ENCODE results near the gene APLN.
A peak's percentile ranks its signal among the peaks of the same experiment; 100 is the strongest.

The APLN gene, protein sequence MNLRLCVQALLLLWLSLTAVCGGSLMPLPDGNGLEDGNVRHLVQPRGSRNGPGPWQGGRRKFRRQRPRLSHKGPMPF

DNA sequence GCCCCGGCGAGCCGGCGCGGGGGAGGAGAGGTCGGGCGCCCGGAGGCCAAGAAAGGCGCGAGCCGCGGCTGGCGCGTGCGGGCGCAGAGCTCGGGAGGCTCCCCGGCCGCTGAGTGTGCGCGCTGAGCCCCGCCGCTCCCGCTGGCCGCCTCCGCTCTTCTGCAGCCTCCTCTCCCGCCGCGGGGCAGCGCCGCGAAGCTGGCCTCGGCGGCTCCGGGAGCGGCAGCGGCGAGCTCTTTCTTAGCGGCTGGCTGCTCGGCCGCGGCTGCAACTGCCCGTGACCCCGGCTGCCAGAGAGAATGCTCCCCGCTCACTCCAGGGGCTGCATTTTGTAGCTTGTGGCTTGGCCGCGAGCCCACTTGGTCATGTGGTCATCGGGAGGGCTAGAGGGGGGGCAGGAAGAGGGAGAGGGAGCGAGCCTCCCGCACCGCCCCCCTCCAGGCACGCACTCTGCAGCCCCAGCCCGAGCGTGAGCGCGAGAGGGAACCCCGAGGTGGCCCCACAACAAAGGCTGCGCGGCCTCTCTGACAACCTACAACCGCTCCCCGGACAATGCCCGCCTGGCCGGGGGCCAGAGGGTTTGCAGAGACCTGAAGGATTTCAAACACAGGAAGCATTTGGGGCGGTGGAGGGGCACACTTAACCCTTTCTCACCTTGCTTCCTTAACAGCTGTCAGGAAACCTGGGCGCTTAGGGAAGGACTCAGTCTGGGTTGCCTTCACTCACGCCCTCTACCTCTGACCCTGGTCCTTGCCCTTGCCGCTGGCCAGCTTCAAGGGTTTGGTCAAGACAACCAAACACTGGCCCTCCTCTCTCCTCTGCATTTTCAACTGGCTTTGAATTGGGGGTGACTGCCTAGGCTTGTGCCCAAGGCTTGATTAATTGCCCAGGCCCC is at the start of gene APLN:
Gene APLN, minus strand, starts transcription at position 305 of the 895 bp plus-strand sequence. CDS start 326 bp downstream, outside the sequence.
- peak within 1 kb of the TSS; percentile 50 for H3K4me3 ChIP-seq (replicated peaks; ENCODE audit: low read depth, low read length)
- no peak for DNase-seq (ENCODE audit: extremely low read depth, low read depth)
- no peak for TF ChIP-seq CTCF (IDR thresholded peaks at IDR 0.05; ENCODE audit: low read depth, low read length, missing control alignments)

- no peak for TF ChIP-seq CTCF (IDR thresholded peaks at IDR 0.05; ENCODE audit: low read depth, low read length, missing control alignments)
- no peak overlapping the region for H3K4me3 ChIP-seq (replicated peaks; ENCODE audit: low read depth, low read length)
- no peak for DNase-seq (ENCODE audit: extremely low read depth, low read depth)
Observed at GRCh38 chrX:129704491-129704890, 49.7 kb upstream of the APLN start.

GRCh38 chrX:129701624-129702069 is 46.9 kb upstream of the APLN start:
- no peak overlapping the region for H3K4me3 ChIP-seq (replicated peaks; ENCODE audit: low read depth, low read length)
- no peak for TF ChIP-seq CTCF (IDR thresholded peaks at IDR 0.05; ENCODE audit: low read depth, low read length, missing control alignments)
- DNase-seq (ENCODE audit: extremely low read depth, low read depth), result no peak

- no peak for DNase-seq (ENCODE audit: extremely low read depth, low read depth)
- H3K4me3 ChIP-seq (replicated peaks; ENCODE audit: low read depth, low read length), result no peak overlapping the region
- TF ChIP-seq CTCF (IDR thresholded peaks at IDR 0.05; ENCODE audit: low read depth, low read length, missing control alignments), result no peak
Observed at GRCh38 chrX:129700536-129700935, 45.8 kb upstream of the APLN start.

GRCh38 chrX:129698150-129698549 is 43.4 kb upstream of the APLN start:
- no peak for DNase-seq (ENCODE audit: extremely low read depth, low read depth)
- H3K4me3 ChIP-seq (replicated peaks; ENCODE audit: low read depth, low read length), result no peak overlapping the region
- TF ChIP-seq CTCF (IDR thresholded peaks at IDR 0.05; ENCODE audit: low read depth, low read length, missing control alignments), result no peak

DNA sequence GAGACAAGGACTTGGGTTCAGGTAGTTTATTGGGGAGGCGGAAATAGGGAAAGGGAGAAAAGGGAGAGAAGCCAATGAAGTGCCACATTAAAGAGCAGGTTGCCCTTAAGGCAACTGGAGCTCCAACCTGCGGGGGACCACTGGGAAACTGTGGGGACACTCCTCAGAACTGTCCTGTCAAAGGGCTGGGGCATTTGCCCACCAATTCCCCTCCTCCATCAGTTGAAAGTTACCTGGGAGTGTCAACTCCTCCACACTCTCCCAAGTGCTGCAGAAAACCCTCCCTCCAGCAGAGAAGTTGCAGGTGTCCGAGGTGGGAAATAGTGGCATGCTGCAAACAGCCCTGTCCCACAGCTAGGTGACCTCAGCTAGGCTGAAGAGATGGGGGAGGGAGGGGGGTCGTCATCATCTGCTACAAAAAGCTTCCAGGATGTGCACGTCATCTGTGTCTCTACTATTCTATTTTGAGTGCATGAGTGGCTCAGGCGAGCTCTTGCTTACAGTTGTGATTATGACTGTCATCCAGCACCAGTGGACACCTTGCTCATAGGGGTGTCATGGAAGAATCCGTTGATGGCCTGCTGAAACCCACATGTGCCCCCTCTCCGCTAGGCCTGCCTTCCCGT is 42.6 kb upstream of the APLN start:
- no peak overlapping the region for H3K4me3 ChIP-seq (replicated peaks; ENCODE audit: low read depth, low read length)
- DNase-seq (ENCODE audit: extremely low read depth, low read depth), result no peak
- no peak for TF ChIP-seq CTCF (IDR thresholded peaks at IDR 0.05; ENCODE audit: low read depth, low read length, missing control alignments)

All from HFF-Myc (cell line).